ACC112 (cell line): ENCODE data around the gene NR4A1.

Experiments
- H2AFZ ChIP-seq: fragments of 200-600 bp; sonication (generic); one replicate; pipeline ENCODE4 v1.6.0; 2017; ENCODE audit warnings: antibody characterized with exemption, low read length; ENCODE audit not compliant: unreplicated experiment
- H3K27ac ChIP-seq: fragments of 200-600 bp; sonication (generic); 2 replicates; pipeline ENCODE4 v1.5.1; 2014; ENCODE audit warnings: low read depth, mild to moderate bottlenecking, antibody characterized with exemption, low read length, moderate library complexity
- H3K27me3 ChIP-seq: fragments of 200-600 bp; sonication (generic); 2 replicates; pipeline ENCODE4 v1.6.1; 2014; ENCODE audit warnings: mild to moderate bottlenecking, antibody characterized with exemption, low read length, moderate library complexity, mixed read lengths; ENCODE audit not compliant: insufficient read depth
- H3K36me3 ChIP-seq: fragments of 200-600 bp; sonication (generic); 2 replicates; pipeline ENCODE4 v1.6.1; 2016; ENCODE audit warnings: mild to moderate bottlenecking, antibody characterized with exemption, low read length, moderate library complexity, mixed read lengths; ENCODE audit not compliant: insufficient read depth
- H3K4me1 ChIP-seq: fragments of 200-600 bp; sonication (generic); one replicate; pipeline ENCODE4 v1.6.1; 2016; ENCODE audit warnings: low read length, mixed read lengths; ENCODE audit not compliant: insufficient read depth, unreplicated experiment, control insufficient read depth
- H3K4me3 ChIP-seq: fragments of 200-600 bp; sonication (generic); 2 replicates; pipeline ENCODE4 v1.5.1; 2014; ENCODE audit warnings: mild to moderate bottlenecking, low read depth, low read length
- H3K79me2 ChIP-seq: fragments of 200-600 bp; sonication (generic); one replicate; pipeline ENCODE4 v1.6.0; 2016; ENCODE audit warnings: low read length; ENCODE audit not compliant: control insufficient read depth, unreplicated experiment, insufficient read depth

Gene NR4A1

DNA sequence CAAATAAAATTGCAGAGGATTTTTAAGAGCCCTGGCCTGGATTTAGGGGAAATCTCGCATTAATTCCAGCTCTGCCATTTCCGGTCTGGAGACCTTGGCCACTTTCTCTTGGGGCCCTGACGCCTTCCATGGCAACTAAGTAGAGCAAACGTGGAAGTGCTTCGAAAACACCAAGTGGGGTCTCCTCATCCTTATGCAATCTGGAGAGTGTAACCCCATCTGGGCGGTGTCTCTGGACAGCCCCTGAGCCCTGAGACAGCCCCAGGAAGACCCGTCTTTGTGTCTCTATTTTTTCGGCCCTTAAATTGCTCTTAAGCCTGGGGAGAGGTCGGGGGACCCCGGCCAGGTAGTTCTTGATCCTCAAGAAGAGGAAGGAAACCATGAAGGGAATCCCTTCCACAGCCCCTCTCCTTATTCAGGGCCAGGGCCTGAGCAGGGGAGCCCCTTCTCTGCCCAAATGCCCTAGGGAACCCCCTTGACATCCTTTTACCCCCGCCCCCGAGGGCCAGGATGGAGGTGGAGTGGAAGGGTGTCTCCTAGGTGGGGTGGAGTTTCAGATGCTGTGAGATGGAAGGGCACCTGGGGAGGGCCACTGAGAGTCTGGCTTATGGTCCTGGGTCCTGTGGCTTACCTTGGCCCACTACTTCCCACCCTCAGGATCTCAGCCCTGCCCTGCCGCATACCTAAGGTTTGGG, 17.6 kb upstream of the NR4A1 start:
- Histone ChIP-seq H2AFZ (peak overlapping the region; percentile 15), H3K79me2 (no peaks in the 10 kb centered on the region), H3K4me1 (peaks cover 25% of the 10 kb centered on the region), H3K4me3 (peak overlapping the region; percentile 73), H3K27ac (peak overlapping the region; percentile 75), H3K36me3 (no peaks in the 10 kb centered on the region), H3K27me3 (no peaks in the 10 kb centered on the region; the same call in 1 of the 2 replicates)

DNA sequence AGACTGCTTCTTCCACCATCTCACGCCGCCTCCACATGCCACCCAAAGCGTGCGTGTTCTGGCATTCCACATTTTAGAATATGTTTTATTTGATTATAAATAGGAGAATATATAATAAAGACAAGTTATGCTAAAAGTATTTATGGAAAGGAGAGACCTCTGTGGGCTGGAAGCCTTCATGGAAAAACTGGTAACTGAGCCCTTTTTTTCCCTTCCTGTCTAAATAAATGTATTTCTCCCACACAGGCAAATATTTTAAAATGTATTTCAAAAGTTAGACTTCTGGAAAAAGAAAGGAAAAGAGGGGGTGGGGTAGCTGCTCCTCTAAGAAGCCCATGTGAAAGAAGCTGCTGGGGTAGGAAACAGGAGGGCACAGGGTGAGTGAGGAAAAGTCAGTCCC, 16.1 kb upstream of the NR4A1 start:
- Histone ChIP-seq H3K36me3 (no peaks in the 10 kb centered on the region), H3K4me1 (peaks cover 28% of the 10 kb centered on the region), H3K27ac (no peak overlapping the region), H3K4me3 (no peak overlapping the region), H2AFZ (no peak overlapping the region), H3K27me3 (no peaks in the 10 kb centered on the region; the same call in 1 of the 2 replicates), H3K79me2 (no peaks in the 10 kb centered on the region)

DNA sequence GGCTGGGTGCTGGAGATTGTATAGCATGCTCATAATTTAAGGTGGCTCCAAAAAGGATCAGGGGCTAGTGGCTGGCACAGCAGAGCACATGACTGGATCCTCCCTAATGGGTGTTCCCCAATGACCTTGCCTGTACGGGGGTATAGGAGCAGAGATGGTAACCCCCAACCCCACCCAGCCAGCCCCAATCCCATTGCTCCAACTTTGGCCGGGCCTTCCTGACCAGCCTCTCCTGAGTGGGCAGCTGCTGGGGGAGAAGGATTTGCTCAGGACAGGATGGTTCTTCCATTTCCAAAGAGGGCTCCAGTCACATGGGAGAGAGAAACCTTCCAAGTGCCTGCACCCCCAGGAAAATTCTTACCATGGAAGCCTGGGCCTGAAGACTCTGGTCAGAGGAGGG, 15.3 kb upstream of the NR4A1 start:
- Histone ChIP-seq H3K27me3 (no peaks in the 10 kb centered on the region; the same call in 1 of the 2 replicates), H3K79me2 (no peaks in the 10 kb centered on the region), H2AFZ (no peak overlapping the region), H3K4me3 (no peak overlapping the region), H3K36me3 (no peaks in the 10 kb centered on the region), H3K4me1 (peaks cover 28% of the 10 kb centered on the region), H3K27ac (peak overlapping the region; percentile 38; the same call in 1 of the 2 replicates)

DNA sequence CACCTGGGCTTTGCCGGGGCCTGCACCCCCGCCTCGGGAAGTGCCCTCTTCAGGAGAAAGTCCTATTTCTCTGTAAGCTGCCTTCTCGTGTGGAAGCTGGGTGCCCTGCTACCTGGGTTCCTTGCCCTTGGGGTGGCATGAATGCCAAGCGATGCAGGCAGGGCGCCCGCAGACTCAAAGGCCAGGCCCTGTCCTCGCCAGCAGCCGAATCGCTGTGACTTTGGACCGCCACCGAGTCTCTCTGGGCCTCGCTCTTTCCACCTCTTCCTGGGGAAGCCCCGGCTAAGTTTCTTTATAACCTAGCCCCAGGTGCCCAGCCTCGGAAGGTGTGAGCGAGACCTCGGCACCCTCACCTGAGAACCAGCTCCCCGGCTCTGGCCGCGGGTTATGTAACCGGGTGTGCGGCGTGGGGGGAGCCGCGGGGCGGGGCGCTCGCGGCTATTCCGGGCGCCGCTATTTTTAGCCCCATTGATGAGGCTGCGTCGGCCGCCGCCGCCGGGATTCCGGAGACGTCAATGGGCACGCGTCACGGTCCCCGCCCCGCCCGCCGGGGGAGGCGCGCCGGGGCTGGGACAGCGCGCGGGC, 14.6 kb upstream of the NR4A1 start:
- Histone ChIP-seq H3K27ac (peak overlapping the region; percentile 38; the same call in 1 of the 2 replicates), H3K27me3 (no peaks in the 10 kb centered on the region; the same call in 1 of the 2 replicates), H3K79me2 (no peaks in the 10 kb centered on the region), H3K36me3 (no peaks in the 10 kb centered on the region), H2AFZ (no peak overlapping the region), H3K4me3 (peak overlapping the region; percentile 71), H3K4me1 (peaks cover 28% of the 10 kb centered on the region)

DNA sequence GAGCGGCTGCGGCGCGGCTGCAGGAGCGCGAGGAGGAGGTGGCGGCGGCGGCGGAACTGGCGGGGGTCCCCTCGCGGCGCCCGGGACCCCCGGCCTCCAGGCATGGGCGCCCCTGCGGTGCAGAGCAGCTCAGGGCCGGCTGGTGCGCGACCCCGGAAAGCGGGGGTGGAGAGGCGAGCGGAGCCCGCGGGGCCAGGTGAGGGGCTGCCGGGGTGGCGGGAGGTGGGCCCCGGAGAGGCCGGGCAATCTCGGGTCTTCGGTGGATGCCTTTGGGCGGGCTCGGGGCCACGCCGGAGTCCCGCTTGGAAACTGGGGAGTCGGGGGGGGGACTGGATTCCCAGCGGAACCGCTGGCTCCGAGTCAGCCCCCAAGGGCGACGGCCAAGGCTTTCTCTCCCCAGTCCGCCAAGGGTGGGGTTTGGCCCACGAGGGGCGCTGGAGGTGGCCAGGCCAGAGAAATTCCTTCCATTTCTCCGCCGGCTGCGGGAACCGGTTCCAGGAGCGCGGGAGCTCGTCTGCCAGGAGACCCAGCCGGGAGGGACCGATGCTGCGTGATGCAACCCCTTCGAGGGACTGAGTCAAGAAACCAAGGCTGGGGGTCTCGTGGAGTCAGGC, 13.9 kb upstream of the NR4A1 start:
- H3K36me3 ChIP-seq = no peaks in the 10 kb centered on the region
- H2AFZ ChIP-seq = peak overlapping the region; percentile 62
- peaks cover 25% of the 10 kb centered on the region for H3K4me1 ChIP-seq
- H3K27me3 ChIP-seq = no peaks in the 10 kb centered on the region; the same call in 1 of the 2 replicates
- H3K27ac ChIP-seq = peak overlapping the region; percentile 63; the same call in 1 of the 2 replicates
- peak overlapping the region; percentile 88 for H3K4me3 ChIP-seq
- H3K79me2 ChIP-seq = no peaks in the 10 kb centered on the region

DNA sequence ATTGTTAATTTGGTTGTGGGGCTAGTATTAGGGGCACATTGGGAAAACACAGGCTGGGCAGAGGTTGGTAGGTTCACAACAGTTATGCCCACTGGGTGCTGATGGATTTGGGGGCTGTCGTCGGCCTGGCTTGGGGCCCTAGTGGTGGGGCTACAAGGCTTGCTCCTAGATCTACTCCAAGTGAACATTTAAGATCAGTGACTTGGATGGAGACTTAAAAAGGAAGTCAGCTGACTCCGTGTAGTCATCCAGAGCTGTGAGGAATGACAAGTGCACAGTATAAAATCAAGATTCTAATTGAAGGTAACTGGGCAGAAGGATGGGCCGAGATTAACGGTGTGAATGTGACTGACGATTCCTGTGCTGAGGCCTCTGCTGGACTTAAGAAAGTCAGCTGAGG, 12.8 kb upstream of the NR4A1 start:
- no peaks in the 10 kb centered on the region; the same call in 1 of the 2 replicates for H3K27me3 ChIP-seq
- H3K36me3 ChIP-seq = no peaks in the 10 kb centered on the region
- no peak overlapping the region for H3K27ac ChIP-seq
- H3K79me2 ChIP-seq = no peaks in the 10 kb centered on the region
- H3K4me1 ChIP-seq = peaks cover 23% of the 10 kb centered on the region
- no peak overlapping the region for H2AFZ ChIP-seq
- H3K4me3 ChIP-seq = no peak overlapping the region

DNA sequence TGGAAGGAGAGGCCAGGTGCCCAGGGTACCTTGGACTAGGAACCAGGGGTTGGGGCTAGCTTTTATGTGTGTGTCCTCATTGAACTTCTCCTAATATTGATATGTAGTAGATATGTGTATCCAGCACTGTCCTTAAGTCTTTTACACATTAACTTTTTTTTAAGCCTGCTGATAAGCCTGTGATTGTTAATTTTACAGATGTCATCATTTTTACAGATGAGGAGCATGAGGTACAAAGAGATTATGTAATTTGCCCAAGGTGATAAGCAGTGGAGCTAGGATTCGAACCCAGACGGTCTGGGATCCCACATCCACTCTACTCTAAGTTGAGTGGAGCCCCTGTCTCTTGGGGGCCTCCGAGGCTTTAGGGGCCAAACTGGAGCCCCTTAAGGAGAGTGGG, 10.2 kb upstream of the NR4A1 start:
- Histone ChIP-seq H3K27ac (no peak overlapping the region), H3K79me2 (no peaks in the 10 kb centered on the region), H3K4me3 (no peak overlapping the region), H3K36me3 (no peaks in the 10 kb centered on the region), H3K4me1 (peaks cover 40% of the 10 kb centered on the region), H2AFZ (no peak overlapping the region), H3K27me3 (no peaks in the 10 kb centered on the region)

DNA sequence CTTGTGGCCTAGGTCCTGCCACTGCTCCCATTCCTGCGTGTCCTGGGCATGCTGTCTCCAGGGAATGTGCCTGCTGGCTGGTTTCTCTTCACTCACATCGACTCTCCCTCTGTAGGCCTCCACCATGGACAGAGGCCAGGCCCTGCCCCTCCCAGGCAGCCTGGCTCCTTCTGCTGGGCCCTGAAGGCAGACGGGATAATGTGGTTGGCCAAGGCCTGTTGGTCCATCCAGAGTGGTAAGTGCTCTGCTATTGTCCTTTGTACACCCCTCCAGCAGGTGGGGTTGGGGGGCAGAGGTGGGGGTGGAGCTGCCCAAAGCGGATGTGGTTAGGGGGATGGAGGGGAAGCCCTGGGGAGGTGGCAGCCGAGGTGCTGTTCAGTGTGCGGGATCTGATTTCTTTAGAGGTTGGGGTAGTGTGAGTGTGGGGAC, 9.5 kb upstream of the NR4A1 start:
- H3K27ac ChIP-seq = no peak overlapping the region
- no peaks in the 10 kb centered on the region for H3K79me2 ChIP-seq
- H3K36me3 ChIP-seq = no peaks in the 10 kb centered on the region
- no peak overlapping the region for H3K4me3 ChIP-seq
- H2AFZ ChIP-seq = no peak overlapping the region
- no peaks in the 10 kb centered on the region for H3K27me3 ChIP-seq
- H3K4me1 ChIP-seq = peaks cover 36% of the 10 kb centered on the region

DNA sequence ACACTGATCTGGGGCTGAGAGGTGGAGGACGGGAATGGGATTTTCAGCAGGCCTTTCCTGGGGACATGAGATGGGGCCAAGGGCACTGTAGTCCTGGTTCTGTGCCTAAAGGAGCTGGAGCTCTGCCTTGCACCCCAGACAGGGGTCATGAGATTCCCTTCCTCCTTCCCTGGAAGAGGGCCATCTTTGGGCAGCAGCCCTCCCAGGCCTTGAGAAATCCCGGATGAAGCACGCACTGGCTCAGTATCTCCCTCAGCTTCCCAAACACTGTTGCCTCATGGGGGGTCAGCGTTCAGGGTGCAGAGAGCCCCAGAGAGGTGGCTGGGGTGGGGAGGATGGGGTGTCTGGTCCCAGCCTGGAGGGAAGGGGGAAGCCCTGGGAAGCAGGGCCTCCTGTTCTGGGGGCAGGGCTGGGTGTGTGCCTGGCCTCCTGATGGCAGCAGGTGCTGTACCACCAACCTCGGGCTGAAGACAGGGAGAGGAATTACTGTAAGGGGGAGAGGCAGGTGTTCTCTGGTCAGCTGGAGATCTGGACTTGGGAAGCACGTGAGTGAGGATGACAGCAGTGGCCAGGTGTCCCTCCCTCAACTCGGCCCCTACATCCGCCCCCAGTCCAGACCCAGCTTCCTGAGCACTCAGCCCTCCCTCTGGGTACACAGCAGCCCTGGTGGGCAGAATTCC, 8.4 kb upstream of the NR4A1 start:
- no peaks in the 10 kb centered on the region for H3K27me3 ChIP-seq
- H3K79me2 ChIP-seq = no peaks in the 10 kb centered on the region
- no peak overlapping the region for H2AFZ ChIP-seq
- peaks cover 31% of the 10 kb centered on the region for H3K4me1 ChIP-seq
- H3K27ac ChIP-seq = no peak overlapping the region
- H3K36me3 ChIP-seq = no peaks in the 10 kb centered on the region
- H3K4me3 ChIP-seq = no peak overlapping the region

DNA sequence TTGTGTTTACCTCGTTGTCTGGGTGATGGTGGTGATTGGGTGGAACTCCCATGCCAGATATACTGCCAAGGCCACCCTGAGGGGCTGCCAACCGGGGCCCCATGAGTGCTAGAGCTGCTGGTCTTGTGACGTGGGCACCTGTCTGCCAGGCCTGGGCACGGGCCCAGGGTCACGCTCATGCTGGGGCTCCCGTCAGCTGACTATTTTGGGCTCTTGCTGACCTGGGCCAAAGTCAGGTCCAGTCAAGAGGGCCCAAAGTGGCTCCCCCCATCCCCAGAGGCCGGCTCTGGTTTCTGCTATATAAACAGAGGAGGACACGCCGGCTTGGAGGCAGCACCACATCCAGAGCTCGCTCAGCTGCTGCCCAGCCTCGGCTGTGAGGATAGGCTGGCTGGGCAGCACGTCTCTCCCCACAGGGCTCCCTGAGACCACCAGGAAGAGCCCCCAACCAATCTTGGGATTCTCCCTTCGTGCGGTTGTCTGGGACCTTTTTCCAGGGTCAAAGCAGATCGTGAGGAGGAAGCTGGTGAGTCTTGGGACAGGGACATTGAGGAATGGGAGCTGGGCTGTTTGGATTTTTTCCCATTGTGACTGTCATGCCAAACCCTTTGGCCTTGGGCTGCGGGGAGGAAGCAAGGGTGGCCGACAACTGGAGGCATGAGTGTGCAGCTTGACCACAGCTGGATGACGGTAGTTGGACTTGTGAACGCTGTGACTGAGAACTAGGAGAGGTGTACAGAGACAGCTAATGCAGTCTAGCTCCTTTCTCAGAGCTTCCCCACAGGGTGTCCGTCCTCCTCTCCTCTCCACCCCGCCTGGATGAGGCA, 7.6 kb upstream of the NR4A1 start:
- no peak overlapping the region for H3K4me3 ChIP-seq
- no peaks in the 10 kb centered on the region for H3K36me3 ChIP-seq
- H3K27me3 ChIP-seq = no peaks in the 10 kb centered on the region
- H3K27ac ChIP-seq = peak overlapping the region; percentile 51
- H3K79me2 ChIP-seq = no peaks in the 10 kb centered on the region
- H2AFZ ChIP-seq = no peak overlapping the region
- H3K4me1 ChIP-seq = peaks cover 26% of the 10 kb centered on the region
